Measurements from ENCODE around the gene SSTR4. TPM values are rescaled to one million over a fixed set of nuclear protein-coding genes. Genes with fewer than 3 reads are reported as not detected.

The SSTR4 gene
- total RNA-seq, 1 experiment from 2014 or later: not detected

DNA sequence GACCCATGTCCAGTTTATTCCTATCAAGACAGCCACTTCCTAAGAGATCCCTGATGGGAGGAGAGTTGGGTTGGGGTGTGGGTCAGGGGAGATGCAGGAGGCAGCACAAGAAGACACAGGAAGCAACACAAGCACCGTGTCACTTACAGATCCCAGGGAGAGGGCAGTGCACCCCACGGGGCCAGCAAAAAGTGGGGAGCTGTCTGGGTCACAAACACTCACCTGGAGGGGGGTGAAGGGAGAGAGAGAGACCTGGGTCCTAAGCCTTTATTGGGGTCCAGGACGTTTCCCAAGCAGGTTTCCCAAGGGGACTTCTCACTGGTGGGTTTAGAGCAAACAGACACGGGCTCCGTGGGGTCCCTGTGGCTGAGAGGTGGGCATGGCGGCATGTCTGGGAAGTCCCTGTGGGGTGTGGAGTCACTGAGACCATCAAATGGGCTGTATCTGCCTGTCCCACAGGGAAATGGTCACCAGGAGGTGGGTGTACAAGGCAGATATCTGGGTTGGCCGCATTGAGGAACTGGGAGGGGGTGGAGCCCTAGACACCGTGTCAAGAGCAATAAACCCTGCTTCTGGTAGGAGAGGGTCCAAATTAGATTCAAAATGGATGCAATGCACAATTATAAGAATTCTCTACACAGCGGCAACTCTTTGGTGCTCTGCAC, 52.6 kb downstream of the SSTR4 start:
- H3K79me2 ChIP-seq (ENCODE audit: insufficient read depth, low read length): no peaks in the 10 kb centered on the region
- no peak overlapping the region for H3K27ac ChIP-seq (ENCODE audit: low read depth, low read length)
- no peaks in the 10 kb centered on the region for H3K9me2 ChIP-seq (ENCODE audit: insufficient read depth)
- BruUV-seq (replicated peaks): no TSS peak
- no peak overlapping the region for H3K4me2 ChIP-seq (ENCODE audit: low read length)
- H3K36me3 ChIP-seq (ENCODE audit: control insufficient read depth in 1 of 2, insufficient read depth in 2 of 2, low read length in 2 of 2): no peaks in the 10 kb centered on the region
- POLR2A ChIA-PET: no interaction called here
- H2AFZ ChIP-seq (ENCODE audit: low read depth, low read length, poor library complexity, severe bottlenecking): no peak overlapping the region
- no peak overlapping the region for H3K4me3 ChIP-seq (replicated peaks in 1 of 2; ENCODE audit: low read depth in 1 of 2, low read length in 2 of 2)
- no peaks in the 10 kb centered on the region for H3K9me3 ChIP-seq (ENCODE audit: control insufficient read depth in 1 of 2, insufficient read depth in 1 of 2, low read depth in 1 of 2, low read length in 2 of 2)
- no peaks in the 10 kb centered on the region for H4K20me1 ChIP-seq (ENCODE audit: insufficient read depth)
- intact Hi-C loops (cut with micrococcal nuclease): no loop called here
- no peak overlapping the region for H3K9ac ChIP-seq (ENCODE audit: low read length)
- CTCF ChIA-PET: no interaction called here
- TF ChIP-seq, protein P1, sequence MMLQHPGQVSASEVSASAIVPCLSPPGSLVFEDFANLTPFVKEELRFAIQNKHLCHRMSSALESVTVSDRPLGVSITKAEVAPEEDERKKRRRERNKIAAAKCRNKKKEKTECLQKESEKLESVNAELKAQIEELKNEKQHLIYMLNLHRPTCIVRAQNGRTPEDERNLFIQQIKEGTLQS (IDR thresholded peaks at IDR 0.05): no peak
- TF ChIP-seq JUND (IDR thresholded peaks at IDR 0.05) (no peak), POLR2A (IDR thresholded peaks at IDR 0.05; ENCODE audit: borderline replicate concordance, extremely low read depth, insufficient read depth, insufficient read length) (no peak), RAD21 (IDR thresholded peaks at IDR 0.05; ENCODE audit: low read depth) (no peak), FOSL1 (IDR thresholded peaks at IDR 0.05; ENCODE audit: low read depth) (no peak), EZH2 (IDR thresholded peaks at IDR 0.05) (no peak), EGR1 (IDR thresholded peaks at IDR 0.05; ENCODE audit: low read depth) (no peak), SP1 (IDR thresholded peaks at IDR 0.05; ENCODE audit: low read depth) (no peak), SRF (IDR thresholded peaks at IDR 0.05; ENCODE audit: low read depth) (no peak)
- TF ChIP-seq, protein P2, sequence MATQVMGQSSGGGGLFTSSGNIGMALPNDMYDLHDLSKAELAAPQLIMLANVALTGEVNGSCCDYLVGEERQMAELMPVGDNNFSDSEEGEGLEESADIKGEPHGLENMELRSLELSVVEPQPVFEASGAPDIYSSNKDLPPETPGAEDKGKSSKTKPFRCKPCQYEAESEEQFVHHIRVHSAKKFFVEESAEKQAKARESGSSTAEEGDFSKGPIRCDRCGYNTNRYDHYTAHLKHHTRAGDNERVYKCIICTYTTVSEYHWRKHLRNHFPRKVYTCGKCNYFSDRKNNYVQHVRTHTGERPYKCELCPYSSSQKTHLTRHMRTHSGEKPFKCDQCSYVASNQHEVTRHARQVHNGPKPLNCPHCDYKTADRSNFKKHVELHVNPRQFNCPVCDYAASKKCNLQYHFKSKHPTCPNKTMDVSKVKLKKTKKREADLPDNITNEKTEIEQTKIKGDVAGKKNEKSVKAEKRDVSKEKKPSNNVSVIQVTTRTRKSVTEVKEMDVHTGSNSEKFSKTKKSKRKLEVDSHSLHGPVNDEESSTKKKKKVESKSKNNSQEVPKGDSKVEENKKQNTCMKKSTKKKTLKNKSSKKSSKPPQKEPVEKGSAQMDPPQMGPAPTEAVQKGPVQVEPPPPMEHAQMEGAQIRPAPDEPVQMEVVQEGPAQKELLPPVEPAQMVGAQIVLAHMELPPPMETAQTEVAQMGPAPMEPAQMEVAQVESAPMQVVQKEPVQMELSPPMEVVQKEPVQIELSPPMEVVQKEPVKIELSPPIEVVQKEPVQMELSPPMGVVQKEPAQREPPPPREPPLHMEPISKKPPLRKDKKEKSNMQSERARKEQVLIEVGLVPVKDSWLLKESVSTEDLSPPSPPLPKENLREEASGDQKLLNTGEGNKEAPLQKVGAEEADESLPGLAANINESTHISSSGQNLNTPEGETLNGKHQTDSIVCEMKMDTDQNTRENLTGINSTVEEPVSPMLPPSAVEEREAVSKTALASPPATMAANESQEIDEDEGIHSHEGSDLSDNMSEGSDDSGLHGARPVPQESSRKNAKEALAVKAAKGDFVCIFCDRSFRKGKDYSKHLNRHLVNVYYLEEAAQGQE (IDR thresholded peaks at IDR 0.05; ENCODE audit: low read depth): no peak
- peaks cover 0 to 9% of the 10 kb centered on the region in 2 experiments; a peak in 2 of 4 replicates for H3K4me1 ChIP-seq (ENCODE audit: control insufficient read depth in 1 of 2, insufficient read depth in 2 of 2, low read length in 2 of 2)
- H3K27me3 ChIP-seq (ENCODE audit: insufficient read depth, low read length): peaks cover 9% of the 10 kb centered on the region
- DNase-seq (ENCODE audit: low read depth, low spot score) (no peak), ATAC-seq (no peak)
- RAD21 ChIA-PET (ENCODE audit: low non-redundant PET in 1 of 2, low total read pairs in 2 of 2, uncharacterized antibody in 2 of 2, unreplicated experiment in 2 of 2): no interaction called here

Other genes starting within 250 kb of the SSTR4 start
- gene THBD, start 14.4 kb downstream of the SSTR4 start, total RNA-seq (2021; ENCODE audit: unreplicated experiment): 0.39 TPM
- 0.07 TPM for gene CD93, start 51.0 kb downstream of the SSTR4 start, total RNA-seq (2021; ENCODE audit: unreplicated experiment)

Data from HCT116 (cell line).